Measurements from ENCODE around the gene CD244.

Gene CD244

GRCh38 chr1:160846281-160846680 lies 16.4 kb downstream of the CD244 start:
- TF ChIP-seq, protein P1, sequence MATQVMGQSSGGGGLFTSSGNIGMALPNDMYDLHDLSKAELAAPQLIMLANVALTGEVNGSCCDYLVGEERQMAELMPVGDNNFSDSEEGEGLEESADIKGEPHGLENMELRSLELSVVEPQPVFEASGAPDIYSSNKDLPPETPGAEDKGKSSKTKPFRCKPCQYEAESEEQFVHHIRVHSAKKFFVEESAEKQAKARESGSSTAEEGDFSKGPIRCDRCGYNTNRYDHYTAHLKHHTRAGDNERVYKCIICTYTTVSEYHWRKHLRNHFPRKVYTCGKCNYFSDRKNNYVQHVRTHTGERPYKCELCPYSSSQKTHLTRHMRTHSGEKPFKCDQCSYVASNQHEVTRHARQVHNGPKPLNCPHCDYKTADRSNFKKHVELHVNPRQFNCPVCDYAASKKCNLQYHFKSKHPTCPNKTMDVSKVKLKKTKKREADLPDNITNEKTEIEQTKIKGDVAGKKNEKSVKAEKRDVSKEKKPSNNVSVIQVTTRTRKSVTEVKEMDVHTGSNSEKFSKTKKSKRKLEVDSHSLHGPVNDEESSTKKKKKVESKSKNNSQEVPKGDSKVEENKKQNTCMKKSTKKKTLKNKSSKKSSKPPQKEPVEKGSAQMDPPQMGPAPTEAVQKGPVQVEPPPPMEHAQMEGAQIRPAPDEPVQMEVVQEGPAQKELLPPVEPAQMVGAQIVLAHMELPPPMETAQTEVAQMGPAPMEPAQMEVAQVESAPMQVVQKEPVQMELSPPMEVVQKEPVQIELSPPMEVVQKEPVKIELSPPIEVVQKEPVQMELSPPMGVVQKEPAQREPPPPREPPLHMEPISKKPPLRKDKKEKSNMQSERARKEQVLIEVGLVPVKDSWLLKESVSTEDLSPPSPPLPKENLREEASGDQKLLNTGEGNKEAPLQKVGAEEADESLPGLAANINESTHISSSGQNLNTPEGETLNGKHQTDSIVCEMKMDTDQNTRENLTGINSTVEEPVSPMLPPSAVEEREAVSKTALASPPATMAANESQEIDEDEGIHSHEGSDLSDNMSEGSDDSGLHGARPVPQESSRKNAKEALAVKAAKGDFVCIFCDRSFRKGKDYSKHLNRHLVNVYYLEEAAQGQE (IDR thresholded peaks at IDR 0.05; ENCODE audit: low read depth), result no peak
- TF ChIP-seq TEAD4 (IDR thresholded peaks at IDR 0.05) (no peak), CEBPB (IDR thresholded peaks at IDR 0.05) (no peak)
- TF ChIP-seq, protein P2, sequence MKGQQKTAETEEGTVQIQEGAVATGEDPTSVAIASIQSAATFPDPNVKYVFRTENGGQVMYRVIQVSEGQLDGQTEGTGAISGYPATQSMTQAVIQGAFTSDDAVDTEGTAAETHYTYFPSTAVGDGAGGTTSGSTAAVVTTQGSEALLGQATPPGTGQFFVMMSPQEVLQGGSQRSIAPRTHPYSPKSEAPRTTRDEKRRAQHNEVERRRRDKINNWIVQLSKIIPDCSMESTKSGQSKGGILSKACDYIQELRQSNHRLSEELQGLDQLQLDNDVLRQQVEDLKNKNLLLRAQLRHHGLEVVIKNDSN (IDR thresholded peaks at IDR 0.05), result no peak

- TF ChIP-seq TEAD4 (IDR thresholded peaks at IDR 0.05) (no peak), TCF12 (IDR thresholded peaks at IDR 0.05; ENCODE audit: low read depth) (no peak), TAF1 (IDR thresholded peaks at IDR 0.05; ENCODE audit: low read depth) (no peak)
- TF ChIP-seq, protein P1 (IDR thresholded peaks at IDR 0.05; ENCODE audit: low read depth), result no peak
These were observed 18.0 kb downstream of the CD244 start for GRCh38 chr1:160844447-160845232.

DNA sequence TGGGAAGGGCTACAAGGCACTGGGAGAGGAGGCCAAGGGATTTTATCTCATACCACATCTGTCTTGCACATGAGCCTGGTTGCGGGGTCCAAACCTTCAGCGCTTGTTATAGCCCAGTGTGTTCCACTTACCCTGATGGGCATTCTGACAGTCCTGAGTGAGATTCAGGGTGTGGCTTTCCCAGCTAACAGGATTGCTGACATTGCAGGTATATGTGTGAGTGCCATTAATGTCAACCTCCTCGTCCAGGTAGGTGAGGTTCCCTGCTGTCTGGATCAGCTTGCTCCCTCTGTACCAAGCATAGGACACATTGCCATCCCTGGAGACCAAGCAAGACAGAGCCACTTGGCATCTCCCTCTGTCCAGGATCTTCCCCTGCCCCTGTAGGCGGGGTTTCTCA lies 21.6 kb downstream of the CD244 start:
- TF ChIP-seq, protein P3, sequence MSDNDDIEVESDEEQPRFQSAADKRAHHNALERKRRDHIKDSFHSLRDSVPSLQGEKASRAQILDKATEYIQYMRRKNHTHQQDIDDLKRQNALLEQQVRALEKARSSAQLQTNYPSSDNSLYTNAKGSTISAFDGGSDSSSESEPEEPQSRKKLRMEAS (IDR thresholded peaks at IDR 0.05), result no peak

DNA sequence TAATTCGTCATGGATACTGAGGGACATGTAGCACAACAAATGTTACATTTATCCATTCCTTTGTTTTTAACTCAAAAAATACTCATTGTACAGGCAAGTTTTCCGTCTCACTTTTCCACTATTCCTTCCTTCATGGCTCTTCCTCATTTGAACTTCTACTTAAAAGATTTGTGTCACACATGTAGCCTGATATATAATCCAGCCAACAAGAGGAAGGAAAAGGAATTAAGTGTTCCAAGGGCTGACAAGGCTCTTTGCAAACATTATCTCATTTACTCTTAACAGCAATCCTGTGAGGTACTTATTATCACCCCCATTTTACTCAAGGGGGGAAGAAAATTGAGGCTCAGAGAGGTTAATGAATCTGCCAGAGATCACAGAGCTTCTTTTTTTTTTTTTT lies 22.9 kb downstream of the CD244 start:
- TF ChIP-seq ZBTB7A (IDR thresholded peaks at IDR 0.05; ENCODE audit: low read depth) (no peak), EGR1 (IDR thresholded peaks at IDR 0.05) (no peak), TEAD4 (IDR thresholded peaks at IDR 0.05) (no peak)
- TF ChIP-seq, protein P2 (IDR thresholded peaks at IDR 0.05), result no peak

GRCh38 chr1:160838888-160839287 lies 23.8 kb downstream of the CD244 start:
- TF ChIP-seq, protein P3 (IDR thresholded peaks at IDR 0.05), result no peak
- no peak for TF ChIP-seq FOXM1 (IDR thresholded peaks at IDR 0.05; ENCODE audit: borderline replicate concordance, low read depth)
- no peak for TF ChIP-seq EP300 (IDR thresholded peaks at IDR 0.05; ENCODE audit: borderline replicate concordance)

GRCh38 chr1:160837558-160838205 lies 25.0 kb downstream of the CD244 start:
- no peak for TF ChIP-seq ZBTB7A (IDR thresholded peaks at IDR 0.05; ENCODE audit: low read depth)

DNA sequence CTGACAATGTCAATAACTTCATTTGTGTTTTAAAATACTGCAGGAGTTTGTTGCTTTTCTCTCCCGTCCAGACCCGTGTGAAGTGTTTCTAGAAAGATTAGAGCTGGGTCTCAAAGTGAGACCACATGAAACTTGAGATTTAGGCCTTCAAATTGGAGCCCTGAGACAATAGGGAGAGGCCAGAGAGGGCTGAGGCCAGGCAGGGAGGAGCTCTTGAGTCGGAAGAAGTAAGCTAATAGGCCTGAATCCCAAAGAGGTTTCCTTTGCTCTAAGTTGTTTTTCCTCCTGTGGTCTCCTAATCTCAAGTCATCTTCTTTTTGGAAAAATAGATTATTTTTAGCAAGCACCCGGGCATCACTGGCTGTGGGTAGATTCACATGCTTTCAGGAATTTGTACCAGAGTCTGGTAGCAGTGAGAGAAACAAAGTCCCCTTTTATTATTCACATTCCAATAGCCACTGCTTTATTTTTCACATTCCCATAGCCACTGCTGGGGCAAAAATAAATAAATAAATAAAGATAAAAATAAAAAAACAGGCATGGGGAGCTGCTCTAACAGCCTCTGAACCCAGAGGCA lies 25.6 kb downstream of the CD244 start:
- TF ChIP-seq NFIC (IDR thresholded peaks at IDR 0.05) (no peak), FOXM1 (IDR thresholded peaks at IDR 0.05; ENCODE audit: borderline replicate concordance, low read depth) (no peak), TAF1 (IDR thresholded peaks at IDR 0.05; ENCODE audit: low read depth) (no peak)

- no peak for TF ChIP-seq ZBTB7A (IDR thresholded peaks at IDR 0.05; ENCODE audit: low read depth)
- no peak for TF ChIP-seq TCF12 (IDR thresholded peaks at IDR 0.05; ENCODE audit: low read depth)
- TF ChIP-seq NFIC (IDR thresholded peaks at IDR 0.05), result no peak
- TF ChIP-seq, protein P2 (IDR thresholded peaks at IDR 0.05), result no peak
- no peak for TF ChIP-seq EP300 (IDR thresholded peaks at IDR 0.05; ENCODE audit: borderline replicate concordance)
- TF ChIP-seq, protein P1 (IDR thresholded peaks at IDR 0.05; ENCODE audit: low read depth), result no peak
- no peak for TF ChIP-seq YY1 (IDR thresholded peaks at IDR 0.05; ENCODE audit: low read depth)
- TF ChIP-seq EGR1 (IDR thresholded peaks at IDR 0.05), result no peak
- no peak for TF ChIP-seq TAF1 (IDR thresholded peaks at IDR 0.05; ENCODE audit: low read depth)
- no peak for TF ChIP-seq CREB1 (IDR thresholded peaks at IDR 0.05; ENCODE audit: low read depth)
- TF ChIP-seq, protein P3 (IDR thresholded peaks at IDR 0.05), result no peak
- no peak for TF ChIP-seq TEAD4 (IDR thresholded peaks at IDR 0.05)
- TF ChIP-seq RAD21 (IDR thresholded peaks at IDR 0.05; ENCODE audit: low read depth), result no peak
- TF ChIP-seq FOXM1 (IDR thresholded peaks at IDR 0.05; ENCODE audit: borderline replicate concordance, low read depth), result no peak
- TF ChIP-seq CEBPB (IDR thresholded peaks at IDR 0.05), result no peak
These were observed 26.1 kb downstream of the CD244 start for GRCh38 chr1:160836561-160836960.
